Endometrial microvascular endothelial cells (primary cell): ENCODE data around the gene REEP6. TPM values are rescaled to one million over a fixed set of nuclear protein-coding genes. Genes with fewer than 3 reads are reported as not detected.

ENCODE experiments used
- in situ Hi-C: cut with HindIII; loops from 2 replicates; pipeline ENCODE4 v1.10.0; 2017; ENCODE audit warnings: low sequenced_read_pairs, low pct_unique_long_range_greater_than_20kb; ENCODE audit errors: inconsistent ontology term
- total RNA-seq: library from RNA; depleted of rRNA; stranded (reverse); fragments of >200 nt; gene quantifications from one replicate; pipeline ENCODE4 v1.2.3, GENCODE V29; 2015; ENCODE audit errors: inconsistent ontology term

The REEP6 gene
- total RNA-seq, 1 donor from 2014 or later, result 1.9 TPM

DNA sequence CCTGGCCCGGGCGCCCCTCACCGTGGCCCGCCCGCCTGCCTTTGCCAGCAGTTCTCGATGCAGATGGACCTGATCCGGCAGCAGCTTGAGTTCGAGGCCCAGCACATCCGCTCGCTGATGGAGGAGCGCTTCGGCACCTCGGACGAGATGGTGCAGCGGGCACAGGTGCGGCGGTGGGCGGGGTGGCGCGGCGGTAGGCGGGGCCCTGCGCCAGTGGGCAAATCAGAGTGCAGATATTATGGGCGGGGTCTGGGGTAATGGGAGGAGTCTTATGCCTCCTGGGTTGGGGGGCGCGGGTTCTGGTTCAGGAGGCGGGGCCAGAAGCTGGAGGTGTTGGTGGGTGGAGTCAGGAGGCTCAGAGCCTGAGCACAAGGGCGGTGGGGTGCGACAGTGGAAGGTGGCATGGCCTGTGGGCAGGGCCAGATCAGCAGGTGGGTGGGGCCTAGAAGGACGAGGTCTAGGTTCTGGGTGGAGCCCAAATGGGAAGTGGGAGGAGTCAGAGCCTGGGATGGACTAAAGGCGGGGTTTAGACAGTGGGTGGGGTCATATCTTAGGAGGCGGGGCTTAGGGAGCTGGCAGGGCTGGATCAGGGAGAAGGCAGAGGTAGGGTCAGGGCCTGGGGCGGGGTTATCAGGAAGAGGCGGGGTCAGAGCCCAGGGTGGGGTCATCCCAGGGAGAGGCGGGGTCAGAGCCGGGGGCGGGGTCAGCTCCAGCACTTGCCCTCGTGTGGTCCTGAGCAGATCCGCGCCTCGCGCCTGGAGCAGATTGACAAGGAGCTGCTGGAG lies 35.5 kb upstream of the REEP6 start:
- in situ Hi-C loops, result no loop called here

DNA sequence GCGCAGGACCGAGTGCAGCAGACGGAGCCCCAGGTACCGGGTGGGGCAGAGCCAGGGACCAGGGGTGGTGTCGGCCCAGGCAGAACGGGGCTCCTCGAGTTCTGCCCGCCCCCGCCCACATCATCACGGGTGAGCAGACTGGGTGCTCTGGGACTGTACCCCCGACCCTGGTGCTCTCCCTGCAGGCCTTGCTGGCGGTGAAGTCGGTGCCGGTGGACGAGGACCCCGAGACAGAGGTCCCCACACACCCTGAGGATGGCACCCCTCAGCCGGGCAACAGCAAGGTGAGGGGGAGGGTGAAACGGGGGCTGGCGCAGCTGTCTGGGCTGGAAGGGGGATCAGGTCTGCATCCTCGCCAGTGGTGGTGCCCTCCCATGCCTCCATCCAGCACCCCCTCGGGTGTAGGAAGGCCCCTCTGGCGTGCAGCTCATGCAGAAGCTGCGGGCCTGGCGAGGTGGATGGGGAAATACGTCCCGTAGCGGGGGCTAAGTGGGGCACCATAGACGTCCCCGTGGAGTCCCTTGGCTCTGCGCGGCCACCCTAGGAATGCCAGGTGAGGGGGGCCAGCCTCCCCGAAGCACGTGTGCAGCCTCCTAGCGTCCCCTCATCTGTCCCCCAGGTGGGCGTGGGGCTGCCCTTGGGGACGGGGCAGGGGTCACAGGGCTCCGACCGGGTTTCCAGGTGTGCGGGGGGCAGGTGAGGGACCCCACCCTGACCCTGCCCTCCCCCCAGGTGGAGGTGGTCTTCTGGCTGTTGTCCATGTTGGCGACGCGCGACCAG lies 34.7 kb upstream of the REEP6 start:
- in situ Hi-C loops, result no loop called here

DNA sequence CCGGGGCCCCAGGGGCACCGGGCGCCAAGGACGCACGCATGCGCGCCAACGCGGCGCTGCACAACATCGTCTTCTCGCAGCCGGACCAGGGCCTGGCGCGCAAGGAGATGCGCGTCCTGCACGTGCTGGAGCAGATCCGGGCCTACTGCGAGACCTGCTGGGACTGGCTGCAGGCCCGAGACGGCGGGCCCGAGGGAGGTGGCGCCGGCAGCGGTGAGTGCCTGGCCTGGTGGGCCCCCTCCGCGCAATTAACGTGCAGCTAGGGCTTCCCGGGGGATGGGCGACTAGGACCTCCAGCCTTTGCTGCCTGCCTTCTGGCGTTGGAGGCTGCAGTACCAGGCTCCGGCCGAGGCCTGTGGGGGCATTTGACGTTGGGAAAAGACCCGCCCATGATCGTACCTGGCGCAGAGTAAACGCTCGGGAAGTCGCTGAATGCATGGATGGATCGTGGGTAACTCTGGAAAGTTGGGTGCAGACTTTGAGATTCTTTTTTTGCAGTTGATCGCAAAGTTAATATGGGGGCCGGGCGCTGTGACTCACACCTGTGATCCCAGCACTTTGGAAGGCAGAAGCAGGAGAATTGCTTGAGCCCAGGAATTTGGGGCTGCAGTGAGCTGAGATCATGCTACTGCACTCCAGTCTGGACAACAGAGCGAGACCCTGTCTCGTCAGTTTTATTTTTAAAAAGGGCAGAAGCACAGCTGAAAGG lies 33.8 kb upstream of the REEP6 start:
- in situ Hi-C loops, result no loop called here

- in situ Hi-C loops, result no loop called here
Measured at GRCh38 chr19:1457892-1458291, 33.1 kb upstream of the REEP6 start.

DNA sequence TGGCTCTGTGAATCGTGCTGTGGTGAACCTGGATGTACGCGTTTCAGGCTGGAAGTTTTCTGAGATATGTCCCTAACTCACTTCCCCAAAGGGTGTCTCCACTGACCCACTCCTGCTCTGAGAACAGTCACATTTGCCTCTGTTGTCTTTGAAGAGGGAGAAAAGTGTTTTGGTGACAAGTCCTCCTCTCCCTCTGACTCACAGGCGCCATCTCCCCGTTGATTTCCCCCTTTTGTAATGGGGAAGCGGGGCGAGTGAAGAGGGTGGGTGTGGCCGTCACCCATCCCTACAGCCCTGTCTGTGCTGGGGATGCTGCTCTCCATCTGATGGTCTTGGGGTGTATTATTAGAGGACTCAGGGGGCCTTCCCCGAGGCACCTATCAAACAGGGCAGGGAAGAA lies 31.5 kb upstream of the REEP6 start:
- in situ Hi-C loops, result no loop called here

DNA sequence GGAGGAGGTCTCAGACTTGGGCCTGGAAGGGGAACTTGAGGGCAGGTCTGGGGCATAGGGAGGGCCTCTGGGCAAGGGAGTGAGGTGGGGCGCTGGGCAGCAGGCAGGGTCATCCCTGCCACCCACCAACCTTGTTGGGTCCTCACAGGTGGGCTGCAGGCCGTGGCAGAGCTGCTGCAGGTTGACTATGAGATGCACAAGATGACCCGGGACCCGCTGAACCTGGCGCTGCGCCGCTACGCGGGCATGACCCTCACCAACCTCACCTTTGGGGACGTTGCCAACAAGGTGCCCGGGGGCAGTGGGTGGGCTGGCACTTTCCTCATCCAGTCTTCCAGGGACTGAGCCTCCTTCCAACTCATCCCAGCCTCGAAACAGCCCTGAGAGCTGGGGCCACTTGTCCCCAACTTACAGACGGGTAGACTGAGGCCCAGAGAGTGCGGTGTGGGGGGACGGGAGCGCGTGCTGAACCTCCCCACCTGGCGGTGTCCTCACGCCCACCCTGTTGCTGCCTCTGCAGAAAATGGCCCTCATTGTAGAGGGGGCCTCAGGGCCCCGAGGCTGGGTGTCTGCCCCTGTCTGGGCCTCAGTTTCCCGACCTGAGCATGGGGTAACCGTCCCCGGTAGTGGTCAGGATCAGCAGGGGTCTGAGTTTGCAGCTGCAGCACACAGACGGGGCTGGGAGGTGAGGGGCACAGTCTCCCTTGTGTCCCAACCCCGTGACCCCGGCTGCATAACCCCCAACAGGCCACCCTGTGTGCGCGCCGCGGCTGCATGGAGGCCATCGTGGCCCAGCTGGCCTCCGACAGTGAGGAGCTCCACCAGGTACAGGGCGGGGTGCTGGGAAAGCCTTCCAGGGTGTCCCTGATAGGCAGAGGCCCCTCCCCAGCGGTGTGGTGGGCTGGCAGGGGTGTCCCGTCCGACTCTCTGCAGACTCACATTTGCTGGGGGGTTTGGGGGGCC lies 30.7 kb upstream of the REEP6 start:
- in situ Hi-C loops, result no loop called here

DNA sequence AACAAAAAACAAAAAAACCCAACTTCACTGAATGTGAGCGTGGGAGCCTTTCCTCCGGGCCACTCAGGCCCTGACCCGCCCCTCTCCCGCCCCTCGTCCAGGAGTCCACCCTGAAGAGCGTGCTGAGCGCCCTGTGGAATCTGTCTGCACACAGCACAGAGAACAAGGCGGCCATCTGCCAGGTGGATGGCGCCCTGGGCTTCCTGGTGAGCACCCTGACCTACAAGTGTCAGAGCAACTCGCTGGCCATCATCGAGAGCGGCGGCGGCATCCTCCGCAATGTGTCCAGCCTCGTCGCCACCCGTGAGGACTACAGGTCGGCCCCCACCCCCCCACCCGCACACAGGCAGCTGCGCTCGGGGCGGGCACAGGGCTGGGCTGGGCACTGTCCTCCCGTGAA lies 29.1 kb upstream of the REEP6 start:
- in situ Hi-C loops, result no loop called here

- in situ Hi-C loops, result no loop called here
Measured at GRCh38 chr19:1465191-1466016, 25.6 kb upstream of the REEP6 start.

- in situ Hi-C loops, result no loop called here
Measured at GRCh38 chr19:1466018-1466460, 24.9 kb upstream of the REEP6 start.

- in situ Hi-C loops, result no loop called here
Measured at GRCh38 chr19:1466461-1467214, 24.3 kb upstream of the REEP6 start.

DNA sequence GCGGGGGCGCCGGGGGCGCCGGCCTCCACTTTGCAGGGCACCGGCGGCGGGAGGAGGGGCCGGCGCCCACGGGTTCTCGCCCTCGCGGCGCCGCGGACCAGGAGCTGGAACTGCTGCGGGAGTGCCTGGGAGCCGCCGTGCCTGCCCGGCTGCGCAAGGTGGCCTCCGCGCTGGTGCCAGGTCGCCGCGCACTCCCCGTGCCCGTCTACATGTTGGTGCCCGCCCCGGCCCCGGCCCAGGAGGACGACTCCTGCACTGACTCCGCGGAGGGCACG lies 23.8 kb upstream of the REEP6 start:
- in situ Hi-C loops, result no loop called here

GRCh38 chr19:1467490-1468273 lies 23.3 kb upstream of the REEP6 start:
- in situ Hi-C loops, result no loop called here

- in situ Hi-C loops, result no loop called here
Measured at GRCh38 chr19:1468274-1468820, 22.6 kb upstream of the REEP6 start.

DNA sequence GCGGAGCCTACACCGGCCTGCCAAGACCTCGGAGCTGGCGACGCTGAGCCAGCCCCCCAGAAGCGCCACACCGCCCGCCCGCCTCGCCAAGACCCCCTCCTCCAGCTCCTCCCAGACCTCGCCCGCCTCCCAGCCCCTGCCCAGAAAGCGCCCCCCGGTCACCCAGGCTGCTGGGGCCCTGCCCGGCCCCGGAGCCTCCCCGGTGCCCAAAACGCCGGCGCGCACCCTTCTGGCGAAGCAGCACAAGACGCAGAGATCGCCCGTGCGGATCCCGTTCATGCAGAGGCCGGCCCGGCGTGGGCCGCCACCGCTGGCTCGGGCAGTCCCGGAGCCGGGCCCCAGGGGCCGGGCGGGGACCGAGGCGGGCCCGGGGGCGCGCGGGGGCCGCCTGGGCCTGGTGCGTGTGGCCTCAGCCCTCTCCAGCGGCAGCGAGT lies 22.1 kb upstream of the REEP6 start:
- in situ Hi-C loops, result no loop called here

- in situ Hi-C loops, result no loop called here
Measured at GRCh38 chr19:1469255-1470054, 21.5 kb upstream of the REEP6 start.

- in situ Hi-C loops, result no loop called here
Measured at GRCh38 chr19:1470055-1470304, 21.0 kb upstream of the REEP6 start.
